HUDEP-2 (cell line): ENCODE data around the gene KCTD12.
A peak's percentile ranks its signal among the peaks of the same experiment; 100 is the strongest.

ENCODE experiments used
- DNase-seq, 76 experiments: peaks; one replicate each; lab custom pipeline; 2025; ENCODE audit not compliant: unreplicated experiment in 76 of 76; lab: John Stamatoyannopoulos, UW

The KCTD12 gene

DNA sequence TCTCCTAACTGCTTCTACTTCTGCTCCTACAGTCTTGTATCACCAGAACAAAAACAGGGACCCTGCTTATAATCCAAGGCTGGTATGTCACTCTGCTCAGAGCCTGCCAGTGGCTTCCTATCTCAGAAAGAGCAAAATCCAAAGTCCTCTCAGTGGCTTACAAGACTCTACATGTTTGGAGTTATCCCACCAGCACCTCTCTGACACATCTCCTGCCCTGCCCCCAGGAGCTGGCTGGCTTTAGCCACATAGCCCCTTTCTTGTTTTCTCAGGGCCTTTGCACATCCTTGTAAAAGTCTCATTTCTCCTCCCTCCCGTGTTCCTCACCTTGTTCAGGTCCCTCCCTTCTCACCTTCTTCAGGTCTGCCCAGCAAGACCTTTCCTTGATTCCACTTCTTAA lies 2.2 kb upstream of the KCTD12 start:
- no peak for DNase-seq

DNA sequence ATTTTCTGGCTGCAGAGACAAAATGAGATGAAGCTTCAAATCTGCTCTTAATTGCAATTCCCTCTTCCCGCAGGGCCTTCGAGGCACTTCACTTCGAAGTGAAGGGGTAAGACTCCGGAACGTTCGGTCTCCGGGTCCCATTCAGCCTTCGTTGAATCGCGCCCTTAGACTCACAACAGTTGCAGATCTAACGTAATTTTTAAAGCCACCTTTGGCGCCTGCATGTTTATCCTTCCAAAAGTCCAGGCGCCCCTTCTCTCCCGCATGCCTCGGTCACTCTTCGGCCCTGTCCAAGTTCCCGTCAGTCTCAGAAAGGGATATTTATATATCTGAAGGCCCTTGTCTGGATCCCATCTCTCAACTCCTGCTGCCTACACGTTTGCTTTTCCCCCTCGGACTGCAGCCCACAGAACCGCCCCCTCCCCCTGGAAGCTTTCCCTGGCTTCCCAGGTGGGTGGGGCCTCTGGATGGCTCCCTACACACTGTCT lies 915 bp upstream of the KCTD12 start:
- DNase-seq: no peak

DNA sequence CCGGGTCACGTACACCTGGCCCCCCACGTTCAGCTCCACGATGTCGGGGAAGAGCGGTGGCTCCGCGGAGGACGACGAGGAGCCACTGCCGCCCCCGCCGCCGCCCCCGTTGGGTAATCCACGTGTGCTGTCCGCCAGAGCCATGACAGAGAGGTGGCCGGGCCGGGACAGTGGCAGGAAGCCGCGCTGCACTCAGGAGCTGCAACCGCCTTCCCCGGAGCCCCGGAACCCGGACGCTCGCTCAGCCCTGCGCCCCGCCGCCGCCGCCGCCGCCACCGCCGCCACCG lies 257 bp downstream of the KCTD12 start:
- DNase-seq: peak in 2 of 76 experiments; percentile 32 to 53

DNA sequence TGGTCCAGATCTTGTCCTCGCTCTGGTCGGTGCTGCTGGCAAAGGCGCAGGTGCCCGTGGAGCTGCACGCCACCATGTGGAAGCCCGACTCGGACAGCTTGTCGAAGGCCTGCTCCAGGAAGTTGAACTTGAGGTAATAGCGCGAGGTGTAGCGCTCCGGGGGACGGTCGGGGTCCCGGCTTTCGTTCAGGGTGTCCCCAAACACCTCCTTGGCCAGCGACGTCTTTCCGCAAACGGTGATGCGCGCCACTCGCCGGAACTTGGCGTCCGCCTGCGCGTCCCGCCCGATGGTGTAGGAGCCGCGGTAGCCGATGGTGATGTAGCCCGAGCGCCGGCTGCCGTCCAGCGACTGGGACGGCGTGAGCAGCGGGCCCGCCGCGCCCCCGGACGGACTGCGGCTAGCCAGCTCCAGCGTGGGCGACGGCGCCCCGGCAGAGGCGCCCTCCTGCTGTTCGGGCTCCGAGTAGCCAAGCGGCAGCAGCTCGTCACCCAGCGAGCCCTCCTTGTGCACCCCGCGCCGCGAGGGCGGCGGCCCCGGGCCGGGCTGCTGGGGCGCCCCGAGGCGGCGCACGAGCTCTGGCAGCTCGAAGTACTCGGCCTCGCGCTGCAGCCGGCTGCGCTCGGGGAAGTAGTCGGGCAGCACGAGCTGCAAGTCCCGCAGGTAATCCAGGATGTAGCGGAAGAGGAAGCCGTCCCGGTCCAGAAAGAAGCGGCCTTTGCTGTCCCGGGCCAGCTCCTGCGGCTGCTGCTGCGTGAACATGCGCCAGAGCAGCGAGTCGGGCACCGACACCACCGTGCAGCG lies 801 bp downstream of the KCTD12 start:
- peak in 24 of 76 experiments; percentile 2 to 34 (median 18) for DNase-seq

DNA sequence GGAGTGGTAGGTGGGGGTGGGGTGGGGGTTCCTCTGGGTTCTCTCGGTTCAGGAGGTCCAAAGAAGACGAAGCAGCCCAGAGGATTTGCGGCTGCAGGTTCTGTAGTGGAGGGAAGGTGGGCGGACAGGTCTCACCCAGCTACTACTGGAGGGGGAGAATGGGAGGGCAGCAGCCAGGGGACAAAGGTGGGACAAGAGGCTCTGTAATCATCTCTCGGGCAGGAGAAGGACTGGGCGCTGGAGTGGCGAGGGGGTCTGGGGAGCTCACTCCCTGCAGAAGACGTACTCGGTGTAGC lies 1.4 kb downstream of the KCTD12 start:
- no peak for DNase-seq

DNA sequence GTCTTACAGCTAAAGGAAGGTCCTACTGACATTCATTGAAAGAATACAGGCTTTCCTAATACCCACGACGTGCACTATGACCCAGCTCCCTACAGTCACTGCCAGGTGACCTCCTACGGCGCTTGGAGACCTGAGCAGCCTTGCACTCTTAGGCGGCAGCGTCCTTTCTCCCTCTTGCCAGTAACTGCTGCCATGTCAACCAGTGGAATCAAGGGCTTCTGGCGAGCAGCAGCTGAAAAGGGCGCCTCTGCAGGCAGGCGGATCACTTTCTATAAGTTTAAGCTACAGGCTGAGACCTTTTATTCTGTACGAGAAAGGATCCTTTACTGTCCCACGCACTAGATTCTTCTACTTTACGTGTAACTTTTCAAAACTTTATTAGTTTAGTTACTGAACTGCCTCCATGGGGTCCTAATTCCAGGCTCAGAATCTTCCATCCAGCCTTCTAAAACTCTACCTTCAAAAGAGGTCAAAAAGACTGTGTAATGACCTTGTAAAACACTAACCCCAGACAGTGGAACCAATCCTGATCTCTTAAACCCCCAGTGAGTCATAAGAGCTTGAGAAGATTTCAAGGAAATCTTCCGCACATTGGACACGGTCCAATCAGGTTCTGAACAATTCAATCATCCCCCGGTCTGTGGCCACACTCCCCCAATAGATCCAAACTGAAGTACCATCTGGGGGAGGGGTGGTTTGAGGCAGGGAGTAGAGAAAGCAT lies 1.9 kb downstream of the KCTD12 start:
- no peak for DNase-seq

DNA sequence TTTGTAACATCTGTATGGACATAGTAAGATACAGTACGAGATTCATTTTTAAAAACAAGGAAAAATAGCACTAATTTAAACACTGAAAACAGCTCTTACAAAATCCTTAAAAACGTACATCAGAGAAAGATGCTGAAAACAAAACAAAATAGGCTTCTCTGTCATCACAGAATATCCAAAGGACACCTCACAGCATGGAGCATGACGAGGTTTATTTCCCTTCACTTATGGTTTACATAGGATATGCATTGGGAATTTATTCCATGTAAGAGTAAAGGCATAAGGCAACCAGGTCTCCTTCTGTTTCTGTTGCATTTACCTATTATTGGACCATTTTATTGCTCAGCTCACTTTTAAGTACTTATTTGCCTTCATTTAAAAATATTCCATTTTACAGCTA lies 3.0 kb downstream of the KCTD12 start:
- DNase-seq: no peak

DNA sequence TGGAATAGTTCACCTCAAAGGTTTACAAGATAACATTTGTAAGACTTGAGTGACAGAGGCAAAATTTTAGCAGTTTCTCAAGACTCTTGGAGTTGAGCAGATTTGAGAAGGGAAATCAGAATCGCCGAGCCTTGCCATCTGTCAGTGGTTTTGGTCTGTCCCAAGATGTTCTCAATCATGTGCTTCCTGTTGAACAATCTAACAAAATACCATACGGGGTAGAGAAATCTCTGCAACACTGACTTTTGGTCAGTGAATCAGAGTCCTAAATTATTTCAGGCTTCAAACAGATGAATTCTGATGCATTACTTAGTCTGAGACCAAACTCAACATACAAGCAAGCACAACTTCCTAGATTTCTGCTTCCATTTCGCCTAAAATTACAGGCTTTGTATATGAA lies 3.8 kb downstream of the KCTD12 start:
- no peak for DNase-seq

DNA sequence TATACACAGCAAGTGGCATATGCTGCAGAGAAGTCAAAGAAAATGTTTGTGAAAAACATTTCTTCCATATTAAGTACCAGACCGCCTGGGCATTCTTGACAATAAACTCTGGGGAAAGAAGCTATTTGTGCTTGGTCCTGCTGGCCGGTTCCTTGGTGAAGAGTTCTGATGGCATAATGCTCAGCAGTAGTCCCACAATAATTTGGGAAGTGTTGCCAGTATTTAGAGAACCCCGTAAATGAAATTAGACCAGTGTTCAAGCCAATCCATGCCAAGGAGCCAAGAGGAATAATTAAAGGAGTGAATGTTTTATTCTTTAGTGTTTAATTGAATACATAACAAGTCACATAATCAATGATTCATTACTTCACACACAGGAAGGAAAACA lies 6.3 kb downstream of the KCTD12 start:
- DNase-seq: no peak

DNA sequence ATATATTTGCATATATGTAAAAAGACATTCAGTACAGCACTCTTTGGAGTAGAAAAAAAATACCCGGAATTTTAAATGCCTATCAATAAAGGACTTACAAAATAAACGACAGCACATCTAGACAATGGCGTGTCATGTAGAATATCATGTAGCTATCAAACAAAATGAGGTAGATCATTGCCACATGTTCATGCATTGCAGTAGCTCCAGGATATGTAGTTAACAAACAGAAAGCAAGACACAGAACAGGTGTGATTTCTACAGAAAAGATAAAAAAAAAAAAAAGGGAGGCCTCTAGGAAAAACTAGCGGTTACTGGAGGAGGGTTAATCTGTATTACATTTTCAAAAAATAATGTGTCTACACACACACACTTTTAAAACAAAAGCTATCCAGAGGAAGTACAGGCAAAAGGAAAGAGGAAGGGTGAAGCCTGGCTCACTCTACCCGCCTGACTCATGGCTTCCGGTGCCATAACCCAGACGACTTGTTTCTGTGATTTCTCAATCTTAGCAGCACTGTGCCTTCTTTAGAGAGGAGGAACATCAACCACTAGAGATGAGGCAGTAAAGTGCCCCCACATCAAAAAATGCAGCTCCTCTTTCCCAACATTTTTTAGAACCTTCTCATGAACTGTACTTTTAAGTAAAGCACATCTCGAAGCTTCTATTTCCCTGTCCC lies 6.9 kb downstream of the KCTD12 start:
- DNase-seq: no peak

DNA sequence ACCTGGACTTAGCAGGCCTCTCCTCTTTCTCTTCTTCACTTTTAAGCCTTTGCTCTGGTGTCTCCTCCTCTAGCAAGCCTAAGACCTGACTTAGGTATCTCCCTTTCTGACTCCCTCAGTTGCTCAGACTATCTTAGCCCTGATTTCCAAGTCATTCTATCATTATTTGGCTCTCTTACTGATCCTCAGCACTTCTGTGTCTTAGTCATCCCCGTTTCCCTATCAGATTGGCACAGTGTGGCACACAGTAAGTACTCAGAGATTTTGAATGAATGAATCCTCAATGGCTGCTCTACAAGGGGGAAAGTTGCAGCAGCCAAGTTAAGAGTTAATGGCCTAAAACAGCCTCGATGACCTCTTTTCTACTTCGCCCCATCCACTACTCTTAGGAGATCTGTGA lies 8.2 kb downstream of the KCTD12 start:
- DNase-seq: no peak

DNA sequence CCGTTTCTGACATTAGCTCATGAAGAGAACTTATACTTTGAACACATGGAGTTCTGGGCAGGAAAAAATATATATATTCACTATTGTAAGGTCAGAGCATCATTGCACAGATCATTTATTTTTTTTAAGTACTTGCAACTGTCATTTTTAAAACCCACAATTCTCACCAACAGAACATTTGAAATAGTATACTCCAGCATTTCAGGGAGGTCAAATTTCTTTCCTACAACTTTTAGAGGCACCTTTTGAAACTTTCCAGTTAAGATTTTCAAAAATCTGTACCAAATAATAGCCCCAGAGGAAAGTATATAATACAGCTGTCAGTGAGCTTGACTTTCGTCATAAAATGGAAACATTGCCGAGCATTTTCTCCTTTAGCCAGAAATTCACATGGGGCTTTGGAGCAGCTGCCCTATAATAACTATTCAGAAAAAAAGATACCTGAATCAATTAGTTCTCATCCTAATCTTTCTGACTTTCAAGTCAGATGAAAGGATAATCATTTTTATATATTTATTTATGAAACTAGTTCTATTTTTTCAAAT lies 10.9 kb downstream of the KCTD12 start:
- DNase-seq: no peak

DNA sequence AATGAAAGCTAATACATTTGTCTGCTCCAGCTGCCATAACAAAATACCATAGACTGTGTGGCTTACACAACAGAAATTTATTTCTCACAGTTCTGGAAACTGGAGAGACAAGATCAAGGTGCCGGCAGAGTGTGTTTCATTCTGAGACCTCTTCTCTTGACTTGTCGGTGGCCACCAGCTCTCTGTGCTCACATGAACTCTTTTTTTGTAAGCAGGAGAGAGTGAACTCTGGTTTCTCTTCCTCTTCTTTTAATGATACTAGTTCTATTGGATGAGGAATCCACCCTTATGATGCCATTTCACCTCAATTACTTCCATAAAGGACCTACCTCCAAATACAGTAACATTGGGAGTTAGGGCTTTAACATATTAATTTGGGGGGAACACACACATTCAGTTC lies 11.7 kb downstream of the KCTD12 start:
- DNase-seq: no peak

DNA sequence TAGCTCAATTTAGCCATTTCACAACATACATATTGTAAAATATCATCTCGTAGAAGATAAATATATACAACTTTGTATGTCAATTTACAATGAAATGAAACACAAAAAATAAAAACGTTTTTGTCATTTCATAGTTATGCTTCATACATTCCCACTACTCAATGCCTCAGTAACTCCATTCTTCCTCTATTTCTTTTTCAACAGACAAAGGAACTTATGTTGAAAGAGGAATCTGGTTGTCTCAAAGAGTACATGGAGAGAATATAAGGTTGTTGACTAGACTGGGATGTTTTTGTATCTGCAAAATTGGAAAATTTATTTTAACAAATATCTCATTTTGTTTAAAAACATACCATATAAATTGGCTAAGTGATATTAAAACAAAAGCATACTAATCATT lies 12.8 kb downstream of the KCTD12 start:
- DNase-seq: no peak

DNA sequence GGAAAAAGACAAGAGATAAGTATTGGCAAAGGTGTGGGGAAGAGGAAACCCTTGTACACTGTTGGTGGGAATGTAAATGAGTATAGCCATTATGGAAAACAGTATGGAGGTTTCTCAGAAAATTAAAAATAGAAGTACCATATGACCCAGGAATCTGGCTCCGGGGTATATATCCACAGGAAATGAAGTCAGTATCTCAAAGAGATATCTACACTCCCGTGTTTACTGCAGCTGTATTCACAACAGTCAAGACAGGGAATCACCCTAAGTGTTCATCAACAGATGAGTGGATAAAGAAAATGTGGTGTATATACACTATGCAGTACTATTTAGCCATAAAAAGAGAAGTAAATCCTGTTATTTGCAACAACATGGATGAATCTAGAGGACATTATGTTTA lies 13.5 kb downstream of the KCTD12 start:
- no peak for DNase-seq

DNA sequence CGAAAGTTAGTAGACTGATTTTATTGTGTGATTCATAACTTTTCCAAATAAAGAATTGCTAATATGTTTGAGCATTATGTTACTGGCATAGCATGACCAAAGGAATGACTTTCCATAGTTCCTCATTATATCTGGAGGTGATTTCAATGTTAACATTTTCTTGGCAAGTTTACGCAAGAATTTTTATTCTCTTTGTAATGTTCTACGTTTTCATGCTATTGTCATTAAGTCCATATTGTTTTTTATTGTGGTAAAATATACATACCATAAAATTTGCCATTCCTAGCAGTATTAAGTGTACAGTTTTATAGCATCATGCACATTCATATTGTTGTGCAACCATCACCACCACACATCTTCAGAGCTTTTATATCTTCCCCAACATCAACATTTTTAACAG lies 14.8 kb downstream of the KCTD12 start:
- DNase-seq: no peak

DNA sequence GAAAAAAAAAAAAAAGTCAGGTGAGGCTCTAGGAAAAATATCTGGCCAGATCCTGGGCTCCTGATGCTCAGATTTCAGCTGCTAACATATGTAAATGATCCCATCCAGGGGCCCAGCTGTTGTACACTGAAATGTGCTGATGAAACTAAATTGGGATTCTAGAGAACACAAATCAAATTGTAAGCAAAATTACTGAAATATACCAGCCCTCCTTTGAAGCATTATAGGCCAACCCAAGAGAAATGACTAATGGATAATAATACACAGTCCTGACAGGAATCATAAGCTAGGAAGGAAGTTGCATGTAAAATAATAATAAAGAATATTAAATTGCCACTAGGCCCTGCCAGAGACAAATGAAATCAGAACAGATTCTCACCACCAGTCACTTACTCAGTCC lies 17.8 kb downstream of the KCTD12 start:
- DNase-seq: no peak

DNA sequence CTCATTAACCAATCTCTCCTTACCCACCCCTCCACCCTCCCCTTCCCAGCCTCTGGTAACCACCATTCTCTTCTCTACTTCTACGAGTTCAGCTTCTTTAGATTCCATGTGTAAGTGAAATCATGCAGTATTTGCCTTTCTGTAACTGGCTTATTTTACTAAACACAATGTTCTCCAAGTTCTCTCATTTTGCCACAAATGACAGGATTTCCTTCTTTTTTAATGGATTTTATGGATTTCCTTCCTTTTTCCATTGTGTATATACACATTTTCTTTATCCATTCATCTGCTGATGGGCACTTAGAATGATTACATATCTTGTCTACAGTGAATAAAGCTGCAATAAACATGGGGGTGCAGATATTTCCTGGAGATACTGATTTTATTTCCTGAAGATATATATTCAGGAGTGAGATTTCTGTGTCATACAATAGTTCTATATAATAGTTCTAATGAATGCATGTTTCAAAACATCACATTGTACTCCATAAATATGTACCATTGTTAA lies 20.2 kb downstream of the KCTD12 start:
- no peak for DNase-seq

DNA sequence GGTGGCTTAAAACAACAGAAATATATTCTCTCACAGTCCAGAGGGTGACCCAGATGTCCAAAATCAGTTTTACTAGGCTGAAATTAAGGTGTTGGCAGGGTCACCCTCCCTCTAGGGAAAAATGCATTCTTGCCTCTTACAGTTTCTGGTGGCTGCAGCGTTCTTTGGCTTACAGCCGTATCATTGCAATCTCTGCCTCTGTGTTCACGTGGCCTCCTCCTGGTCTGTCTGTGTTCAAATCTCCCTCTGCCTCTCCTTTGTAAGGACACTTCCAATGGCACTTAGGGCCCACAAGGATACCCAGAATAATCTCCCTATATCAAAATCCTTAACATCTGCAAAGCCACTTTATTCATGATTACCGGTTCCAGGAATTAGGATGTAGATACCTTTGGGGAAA lies 21.1 kb downstream of the KCTD12 start:
- DNase-seq: no peak

DNA sequence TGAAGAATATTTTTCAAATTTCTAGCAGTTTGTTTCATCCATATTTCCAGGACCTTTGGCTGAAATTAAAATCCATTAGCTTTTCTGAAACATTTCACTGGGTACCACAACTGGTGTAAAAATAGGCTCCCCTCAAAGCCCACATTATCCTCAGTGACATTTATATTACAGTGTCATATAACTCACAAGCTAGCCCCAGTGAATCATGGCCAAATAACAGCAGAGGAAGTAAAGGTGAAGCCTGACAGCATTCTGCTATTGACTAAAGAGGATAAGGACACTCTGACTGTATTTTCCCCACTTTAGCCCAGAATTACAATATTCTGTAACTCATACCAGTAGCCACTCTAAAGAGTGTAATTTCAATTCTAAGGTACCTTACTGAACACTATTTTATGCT lies 21.9 kb downstream of the KCTD12 start:
- no peak for DNase-seq

DNA sequence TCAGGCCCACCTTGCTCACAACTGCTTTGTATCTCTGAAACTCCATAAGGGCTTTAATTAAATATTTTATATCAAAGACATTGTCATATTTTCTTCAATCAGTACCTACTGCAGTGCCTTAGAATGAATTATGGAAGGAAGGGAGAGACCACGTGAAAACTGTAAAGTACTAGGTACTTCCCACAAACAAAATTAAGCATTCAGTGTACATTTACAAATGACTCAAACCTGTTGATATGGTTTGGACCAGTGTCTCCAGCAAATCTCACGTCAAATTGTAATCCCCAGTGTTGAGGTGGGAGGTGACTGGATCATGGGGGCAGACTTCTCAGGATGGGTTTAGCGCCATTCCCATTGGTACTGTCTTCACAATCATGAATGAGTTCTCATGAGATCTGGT lies 23.2 kb downstream of the KCTD12 start:
- no peak for DNase-seq

DNA sequence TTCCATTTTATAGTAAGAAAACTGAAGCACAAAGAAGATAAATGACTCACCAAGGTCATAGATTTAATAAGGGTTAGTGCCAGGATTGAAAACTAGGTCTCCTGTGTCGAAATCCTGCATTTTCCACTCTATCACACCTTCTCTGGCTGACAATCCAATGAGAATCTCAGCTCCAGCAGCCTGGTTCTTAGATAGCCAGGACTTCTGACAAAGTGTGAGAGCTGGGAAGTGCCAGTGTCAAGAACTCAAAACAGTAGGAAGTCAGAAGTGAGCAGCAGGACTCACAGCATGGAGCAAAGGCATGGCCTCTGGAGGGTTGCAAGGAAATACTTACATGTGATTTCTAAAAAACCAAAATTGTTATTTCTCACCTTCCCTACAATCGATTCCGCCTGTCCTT lies 24.3 kb downstream of the KCTD12 start:
- no peak for DNase-seq
